DOHH2 (cell line): ENCODE measurements around the gene MRFAP1.

Experiments used
- H3F3A ChIP-seq: fragments of 200-600 bp; sonication (generic), shearing (Covaris generic); 2 replicates; pipeline ENCODE4 v1.6.0; 2016; ENCODE audit warnings: antibody characterized with exemption, mild to moderate bottlenecking; ENCODE audit not compliant: control insufficient read depth, insufficient read depth
- H3K27ac ChIP-seq: fragments of 200-600 bp; sonication (generic); 2 replicates; pipeline ENCODE4 v1.5.1; 2014; ENCODE audit warnings: low read depth, mild to moderate bottlenecking, low read length, moderate library complexity
- H3K27me3 ChIP-seq: fragments of 200-600 bp; sonication (generic); 2 replicates; pipeline ENCODE4 v1.6.1; 2014; ENCODE audit warnings: mild to moderate bottlenecking, low read length, mixed read lengths; ENCODE audit not compliant: control insufficient read depth
- H3K36me3 ChIP-seq: fragments of 200-600 bp; sonication (generic); 2 replicates; pipeline ENCODE4 v1.6.1; 2014; ENCODE audit warnings: mild to moderate bottlenecking, low read length, moderate library complexity, mixed read lengths; ENCODE audit not compliant: control insufficient read depth
- H3K4me1 ChIP-seq: fragments of 200-600 bp; sonication (generic); 2 replicates; pipeline ENCODE4 v1.6.1; 2014; ENCODE audit warnings: mild to moderate bottlenecking, low read length, mixed read lengths; ENCODE audit not compliant: control insufficient read depth
- H3K4me2 ChIP-seq: fragments of 200-600 bp; sonication (generic); 2 replicates; pipeline ENCODE4 v1.6.0; 2014; ENCODE audit warnings: mild to moderate bottlenecking, low read length, moderate library complexity
- H3K4me3 ChIP-seq: fragments of 200-600 bp; sonication (generic); 2 replicates; pipeline ENCODE4 v1.5.1; 2014; ENCODE audit warnings: mild to moderate bottlenecking, low read length, mixed read lengths
- H3K79me2 ChIP-seq: fragments of 200-600 bp; sonication (generic); 2 replicates; pipeline ENCODE4 v1.6.1; 2014; ENCODE audit warnings: mild to moderate bottlenecking, low read length, mixed read lengths; ENCODE audit not compliant: control insufficient read depth
- H3K9me2 ChIP-seq: fragments of 200-600 bp; sonication (generic); replicated peaks from 2 replicates; pipeline ENCODE4 v1.6.1; 2014; ENCODE audit warnings: mild to moderate bottlenecking, low read length, mixed read lengths; ENCODE audit not compliant: control insufficient read depth
- H3K9me3 ChIP-seq: fragments of 200-600 bp; sonication (generic); 2 replicates; pipeline ENCODE4 v1.6.1; 2014; ENCODE audit warnings: antibody characterized with exemption, low read length, mixed read lengths; ENCODE audit not compliant: control insufficient read depth, insufficient read depth
- H4K20me1 ChIP-seq: fragments of 200-600 bp; sonication (generic); 2 replicates; pipeline ENCODE4 v1.6.0; 2014; ENCODE audit warnings: low read depth, mild to moderate bottlenecking, antibody characterized with exemption, low read length, moderate library complexity; ENCODE audit not compliant: control insufficient read depth, insufficient read depth
- CTCF ChIP-seq: fragments of 200-600 bp; sonication (generic); IDR thresholded peaks from one replicate; pipeline ENCODE4 v1.5.1; 2014; ENCODE audit warnings: antibody characterized with exemption, mild to moderate bottlenecking, low read depth, low read length; ENCODE audit not compliant: poor library complexity, severe bottlenecking
- EZH2phosphoT487 ChIP-seq: fragments of 200-600 bp; sonication (generic); IDR thresholded peaks from 2 replicates; pipeline ENCODE4 v1.6.1; 2017; ENCODE audit warnings: borderline replicate concordance, mild to moderate bottlenecking, antibody characterized with exemption, low read length, moderate library complexity, mixed read lengths

MRFAP1 gene

GRCh38 chr4:6592804-6593563 is 47.5 kb upstream of the MRFAP1 start:
- no peak overlapping the region for H3K4me2 ChIP-seq
- H3K79me2 ChIP-seq = no peaks in the 10 kb centered on the region
- no peaks in the 10 kb centered on the region for H3K36me3 ChIP-seq
- H3F3A ChIP-seq = no peaks in the 10 kb centered on the region
- no peaks in the 10 kb centered on the region for H3K27me3 ChIP-seq
- no peaks in the 10 kb centered on the region for H3K9me3 ChIP-seq
- H4K20me1 ChIP-seq = no peaks in the 10 kb centered on the region
- no peaks in the 10 kb centered on the region for H3K9me2 ChIP-seq
- peaks cover 11% of the 10 kb centered on the region for H3K4me1 ChIP-seq
- no peak overlapping the region for H3K4me3 ChIP-seq
- H3K27ac ChIP-seq = no peak overlapping the region
- TF ChIP-seq EZH2phosphoT487 = no peak
- TF ChIP-seq CTCF = no peak

GRCh38 chr4:6594341-6594740 is 46.1 kb upstream of the MRFAP1 start:
- Histone ChIP-seq H3K9me3 (no peaks in the 10 kb centered on the region), H4K20me1 (no peaks in the 10 kb centered on the region), H3K36me3 (no peaks in the 10 kb centered on the region), H3F3A (no peaks in the 10 kb centered on the region), H3K27ac (no peak overlapping the region), H3K4me2 (no peak overlapping the region), H3K9me2 (no peaks in the 10 kb centered on the region), H3K79me2 (no peaks in the 10 kb centered on the region), H3K4me3 (no peak overlapping the region), H3K4me1 (peaks cover 11% of the 10 kb centered on the region), H3K27me3 (no peaks in the 10 kb centered on the region)
- TF ChIP-seq EZH2phosphoT487 (no peak), CTCF (no peak)

GRCh38 chr4:6594826-6595355 is 45.6 kb upstream of the MRFAP1 start:
- H3K4me1 ChIP-seq = peaks cover 11% of the 10 kb centered on the region
- no peaks in the 10 kb centered on the region for H3K79me2 ChIP-seq

More at GRCh38 chr4:6594826-6595355, 45.6 kb upstream of the MRFAP1 start:
- no peak overlapping the region for H3K4me3 ChIP-seq
- H3K9me2 ChIP-seq = no peaks in the 10 kb centered on the region
- no peaks in the 10 kb centered on the region for H3K36me3 ChIP-seq
- H3F3A ChIP-seq = no peaks in the 10 kb centered on the region
- H3K27ac ChIP-seq = no peak overlapping the region
- H3K4me2 ChIP-seq = no peak overlapping the region
- H3K9me3 ChIP-seq = no peaks in the 10 kb centered on the region
- no peak for TF ChIP-seq EZH2phosphoT487
- TF ChIP-seq CTCF = no peak
- no peaks in the 10 kb centered on the region for H3K27me3 ChIP-seq
- no peaks in the 10 kb centered on the region for H4K20me1 ChIP-seq
